GM18502 (cell line): ENCODE measurements around the gene TBC1D22A.
"Not testable (repeated sequence)": the region's sequence is repeated elsewhere in the genome, so short reads cannot be mapped to it uniquely, and the experiment has no call there.

Experiments used
- ATAC-seq: cut with Tn5 transposase; IDR thresholded peaks from one replicate; pipeline ENCODE4 v1.9.1; 2021; ENCODE audit warnings: mild to moderate bottlenecking; ENCODE audit not compliant: unreplicated experiment, poor library complexity

Gene TBC1D22A

GRCh38 chr22:46762238-46763050, at the start of gene TBC1D22A:
TBC1D22A (plus strand) TSS chr22:46762650; CDS start chr22:46762787, 137 bp downstream.
- ATAC-seq, result peak; percentile 67

GRCh38 chr22:46714550-46714949, 47.9 kb upstream of the TBC1D22A start:
- ATAC-seq, result no peak

- no peak for ATAC-seq
Measured at GRCh38 chr22:46719921-46720320, 42.5 kb upstream of the TBC1D22A start.

- no peak for ATAC-seq
Measured at GRCh38 chr22:46721501-46722085, 40.9 kb upstream of the TBC1D22A start.

- no peak for ATAC-seq
Measured at GRCh38 chr22:46723882-46724281, 38.6 kb upstream of the TBC1D22A start.

- no peak for ATAC-seq
Measured at GRCh38 chr22:46725096-46725495, 37.4 kb upstream of the TBC1D22A start.

- no peak for ATAC-seq
Measured at GRCh38 chr22:46726066-46726985, 36.1 kb upstream of the TBC1D22A start.

- no peak for ATAC-seq
Measured at GRCh38 chr22:46726986-46727317, 35.5 kb upstream of the TBC1D22A start.

GRCh38 chr22:46727813-46728364, 34.6 kb upstream of the TBC1D22A start:
- ATAC-seq, result no peak

GRCh38 chr22:46728470-46728869, 34.0 kb upstream of the TBC1D22A start:
- no peak for ATAC-seq

GRCh38 chr22:46730568-46731245, 31.7 kb upstream of the TBC1D22A start:
- no peak for ATAC-seq

- ATAC-seq, result no peak
Measured at GRCh38 chr22:46731246-46732040, 31.0 kb upstream of the TBC1D22A start.

GRCh38 chr22:46732041-46732379, 30.4 kb upstream of the TBC1D22A start:
- no peak for ATAC-seq

GRCh38 chr22:46732513-46732912, 29.9 kb upstream of the TBC1D22A start:
- no peak for ATAC-seq

- not testable (repeated sequence) for ATAC-seq
Measured at GRCh38 chr22:46734213-46734722, 28.2 kb upstream of the TBC1D22A start.

- no peak for ATAC-seq
Measured at GRCh38 chr22:46734830-46735453, 27.5 kb upstream of the TBC1D22A start.

- no peak for ATAC-seq
Measured at GRCh38 chr22:46735747-46736608, 26.5 kb upstream of the TBC1D22A start.

GRCh38 chr22:46736705-46737104, 25.7 kb upstream of the TBC1D22A start:
- no peak for ATAC-seq
